ENCODE measurements around the gene STPG2.
"Not testable (repeated sequence)": the region's sequence is repeated elsewhere in the genome, so short reads cannot be mapped to it uniquely, and the experiment has no call there.

STPG2 gene

DNA sequence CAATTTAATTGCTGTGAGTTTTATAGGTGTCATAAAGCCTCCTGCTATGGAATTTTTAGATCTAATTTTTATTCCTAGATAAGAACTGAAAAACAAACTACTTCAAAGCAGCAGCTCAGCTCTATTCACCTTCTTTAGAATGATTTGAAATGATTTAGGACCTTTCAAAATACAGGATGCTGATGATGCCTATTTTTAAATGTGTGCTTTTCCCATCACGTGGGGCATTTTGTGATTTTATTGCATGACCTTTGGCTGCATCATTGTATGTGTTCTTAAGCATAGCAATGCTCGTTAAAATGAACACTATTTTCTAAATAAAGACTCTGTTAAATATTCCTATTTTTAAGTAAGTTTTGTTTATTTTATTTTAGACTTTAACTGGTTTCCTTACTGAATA lies 537.3 kb downstream of the STPG2 start:
- no peak for DNase-seq

DNA sequence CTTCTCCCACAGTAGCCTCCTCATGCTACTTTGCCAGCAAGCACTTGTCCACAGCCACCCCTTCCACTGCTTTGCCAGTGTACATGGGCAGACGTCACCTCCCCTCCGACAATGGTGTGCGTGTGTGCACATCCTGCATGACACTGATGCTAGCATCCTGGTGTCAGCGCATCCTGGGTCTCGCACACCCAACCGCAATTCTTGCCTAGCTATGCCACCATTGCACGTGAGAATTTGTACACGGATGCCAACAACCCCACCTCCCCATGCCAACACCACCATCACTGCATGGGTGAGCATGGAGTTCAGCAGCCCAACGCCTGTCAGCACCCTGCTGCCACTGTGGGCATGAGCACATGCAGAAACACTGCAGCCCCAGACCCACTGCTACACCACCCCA lies 550.0 kb downstream of the STPG2 start:
- no peak for DNase-seq

DNA sequence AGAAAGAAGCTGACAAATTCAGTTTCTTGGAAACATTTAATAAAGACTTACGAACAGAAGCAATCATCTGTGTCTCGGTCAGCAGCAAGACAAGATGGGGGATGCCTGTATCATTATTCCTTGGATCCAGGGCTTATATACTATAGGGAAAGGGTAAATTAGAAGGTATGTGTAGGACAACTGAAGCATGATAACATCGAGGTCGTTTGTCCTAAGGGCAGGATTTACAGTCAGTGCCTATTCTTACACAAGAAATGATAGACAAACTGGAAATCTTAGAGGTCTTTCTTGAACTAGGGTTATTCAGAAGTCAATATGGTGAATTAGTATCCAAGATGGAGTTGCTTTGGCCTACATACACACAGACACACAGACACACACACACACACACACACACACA lies 553.0 kb downstream of the STPG2 start:
- DNase-seq = no peak

DNA sequence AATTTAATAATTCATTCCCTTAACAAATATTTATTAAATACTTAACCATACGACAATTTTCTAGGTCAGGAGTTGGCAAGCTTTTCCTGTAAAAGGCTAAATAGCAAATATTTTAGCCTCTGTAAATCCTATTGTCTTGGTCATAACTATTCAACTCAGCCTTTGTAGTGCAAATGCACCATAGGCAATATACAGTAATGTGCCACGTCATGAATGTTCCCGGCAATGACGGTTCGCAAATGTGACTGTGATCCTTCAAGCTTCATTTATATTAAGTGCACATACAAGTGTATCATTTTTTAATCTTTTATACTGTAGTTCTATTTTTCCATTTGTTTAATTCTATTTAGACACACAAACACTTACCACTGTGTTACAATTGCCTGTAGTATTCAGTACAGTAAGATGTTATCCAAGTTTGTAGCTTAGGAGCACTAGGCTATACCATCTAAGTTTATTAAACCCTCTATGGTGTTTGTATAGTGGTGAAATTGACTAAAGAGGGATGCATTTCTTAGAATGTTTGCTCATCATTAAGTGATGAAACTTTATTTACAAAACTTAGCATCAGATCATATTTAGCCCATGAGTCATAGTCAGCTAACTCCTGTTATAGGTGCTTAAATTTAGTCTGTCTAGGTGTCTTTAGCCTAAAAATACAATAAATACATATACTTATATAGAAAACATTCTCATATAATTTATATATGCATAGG lies 553.6 kb downstream of the STPG2 start:
- no peak for DNase-seq

DNA sequence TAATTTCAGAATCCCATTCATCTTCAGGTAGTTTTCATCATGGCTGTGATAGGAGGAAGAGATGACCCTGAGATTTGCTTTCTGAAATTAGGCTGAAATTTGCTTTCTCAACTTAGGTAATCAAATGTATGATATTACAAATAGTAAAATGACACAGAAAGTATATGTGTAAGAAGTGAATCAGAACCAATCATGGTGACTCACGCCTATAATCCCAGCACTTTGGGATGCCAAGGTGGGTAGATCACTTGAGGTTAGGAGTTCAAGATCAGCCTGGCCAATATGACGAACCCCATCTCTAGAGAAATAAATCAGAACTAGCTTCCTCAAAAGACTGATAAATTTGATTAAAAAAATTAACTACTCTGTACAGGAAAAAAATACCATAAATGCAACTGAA lies 555.4 kb downstream of the STPG2 start:
- no peak for DNase-seq

DNA sequence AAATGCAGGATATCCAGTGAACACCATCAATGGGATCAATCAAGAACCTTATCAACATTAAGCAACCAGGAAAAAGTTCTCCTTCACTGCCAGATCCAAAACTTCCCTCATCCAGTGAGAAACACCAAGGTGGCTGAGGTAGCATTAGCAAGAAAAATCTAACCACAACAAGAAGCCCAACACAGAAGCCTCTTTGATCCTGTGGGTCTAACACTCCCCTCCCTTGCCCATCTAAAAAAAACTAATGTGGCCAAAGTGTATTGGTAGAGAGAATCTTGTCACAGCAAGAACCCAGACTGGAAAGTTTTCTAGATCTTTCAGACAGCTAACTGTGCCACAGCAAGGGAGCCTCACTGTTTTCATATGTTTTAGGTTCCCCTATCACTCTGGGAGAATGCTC lies 558.0 kb downstream of the STPG2 start:
- DNase-seq = no peak

DNA sequence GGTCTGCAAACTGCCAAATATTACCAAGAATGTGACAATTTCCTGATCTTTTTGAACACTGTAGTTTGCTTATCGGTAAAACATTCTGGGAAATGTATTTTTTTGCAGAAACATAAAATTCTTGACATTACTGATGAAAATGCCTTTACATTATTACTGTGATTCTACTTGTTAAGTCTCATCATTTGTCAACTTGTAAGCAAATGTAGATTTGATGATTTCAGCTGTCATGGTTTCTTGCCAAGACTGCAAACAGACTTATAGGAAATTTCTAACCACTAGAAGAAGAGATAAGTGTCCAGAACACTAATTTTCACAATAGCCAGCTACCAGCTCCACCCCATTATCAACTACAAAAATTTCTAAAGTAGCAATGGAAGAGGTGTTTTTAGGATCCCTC lies 560.4 kb downstream of the STPG2 start:
- no peak for DNase-seq

DNA sequence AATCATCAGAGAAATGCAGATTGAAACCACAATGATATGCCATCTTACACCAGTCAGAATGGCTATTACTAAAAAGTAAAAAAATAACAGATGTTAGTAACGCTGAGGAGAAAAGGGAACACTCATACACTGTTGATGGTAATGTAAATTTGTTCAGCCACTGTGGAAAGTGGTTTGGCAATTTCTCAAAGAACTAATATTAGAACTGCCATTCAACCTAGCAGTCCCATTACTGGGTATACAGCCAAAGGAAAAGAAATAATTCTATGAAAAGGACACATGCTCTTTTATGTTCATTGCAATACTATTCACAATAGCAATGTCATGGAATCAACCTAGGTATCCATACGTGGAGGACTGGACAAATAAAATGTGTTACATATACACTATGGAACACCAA lies 566.3 kb downstream of the STPG2 start:
- DNase-seq = no peak

DNA sequence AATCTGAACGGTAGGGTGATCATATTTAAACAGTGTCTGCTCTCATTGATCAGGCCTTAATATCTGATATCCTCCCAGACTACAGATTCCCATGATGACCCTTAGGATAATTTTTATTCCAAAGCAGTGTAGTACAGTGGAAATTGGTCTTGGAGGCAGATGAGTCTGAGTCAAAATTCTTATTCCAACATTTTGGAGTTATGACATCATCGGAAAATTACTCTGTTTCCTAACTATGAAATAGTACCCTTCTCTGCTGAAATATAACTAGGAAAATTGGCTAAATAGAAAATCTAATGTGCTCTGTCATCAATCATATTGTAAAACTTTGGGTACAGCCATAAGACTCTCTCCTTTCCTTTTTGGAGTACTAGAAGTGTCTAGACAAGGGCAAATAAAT lies 583.3 kb downstream of the STPG2 start:
- DNase-seq = no peak

DNA sequence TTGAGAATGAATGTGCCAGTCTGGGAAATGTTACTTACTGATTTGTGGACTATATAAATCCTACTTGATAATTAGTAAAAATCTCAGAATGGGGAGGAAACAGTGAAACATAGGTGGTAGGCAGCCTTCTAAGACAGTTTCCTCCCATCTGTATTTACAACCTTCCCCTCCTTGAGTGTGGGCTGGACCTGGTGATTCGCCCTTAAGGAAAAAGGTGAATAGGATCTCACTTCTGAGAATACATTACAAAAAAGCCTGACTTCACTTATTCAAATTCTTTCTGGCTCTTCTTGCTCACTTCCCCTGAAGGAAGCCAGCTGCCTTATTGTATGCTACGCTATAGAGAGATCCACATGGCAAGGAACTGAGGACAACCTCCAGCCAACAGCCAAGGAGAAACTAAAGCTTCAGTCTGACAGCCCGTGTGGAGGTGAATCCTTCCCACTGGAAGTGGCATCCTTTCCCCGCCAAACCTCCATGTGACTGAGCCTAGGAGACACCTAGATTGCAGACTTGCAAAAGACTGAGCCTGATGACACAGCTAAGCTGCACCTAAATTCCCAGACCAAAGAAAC lies 585.0 kb downstream of the STPG2 start:
- DNase-seq = no peak

DNA sequence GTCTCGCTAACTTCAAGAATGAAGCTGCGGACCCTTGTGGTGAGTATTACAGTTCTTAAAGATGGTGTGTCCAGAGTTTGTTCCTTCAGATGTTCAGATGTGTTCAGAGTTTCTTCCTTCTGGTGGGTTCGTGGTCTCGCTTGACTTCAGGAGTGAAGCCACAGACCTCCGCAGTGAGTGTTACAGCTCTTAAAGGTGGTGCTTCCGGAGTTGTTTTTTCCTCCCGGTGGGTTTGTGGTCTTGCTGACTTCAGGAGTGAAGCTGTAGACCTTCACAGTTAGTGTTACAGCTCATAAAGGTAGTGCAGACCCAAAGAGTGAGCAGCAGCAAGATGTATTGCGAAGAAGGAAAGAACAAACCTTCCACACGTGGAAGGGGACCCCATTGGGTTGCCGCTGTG lies 592.6 kb downstream of the STPG2 start:
- not testable (repeated sequence) for DNase-seq

DNA sequence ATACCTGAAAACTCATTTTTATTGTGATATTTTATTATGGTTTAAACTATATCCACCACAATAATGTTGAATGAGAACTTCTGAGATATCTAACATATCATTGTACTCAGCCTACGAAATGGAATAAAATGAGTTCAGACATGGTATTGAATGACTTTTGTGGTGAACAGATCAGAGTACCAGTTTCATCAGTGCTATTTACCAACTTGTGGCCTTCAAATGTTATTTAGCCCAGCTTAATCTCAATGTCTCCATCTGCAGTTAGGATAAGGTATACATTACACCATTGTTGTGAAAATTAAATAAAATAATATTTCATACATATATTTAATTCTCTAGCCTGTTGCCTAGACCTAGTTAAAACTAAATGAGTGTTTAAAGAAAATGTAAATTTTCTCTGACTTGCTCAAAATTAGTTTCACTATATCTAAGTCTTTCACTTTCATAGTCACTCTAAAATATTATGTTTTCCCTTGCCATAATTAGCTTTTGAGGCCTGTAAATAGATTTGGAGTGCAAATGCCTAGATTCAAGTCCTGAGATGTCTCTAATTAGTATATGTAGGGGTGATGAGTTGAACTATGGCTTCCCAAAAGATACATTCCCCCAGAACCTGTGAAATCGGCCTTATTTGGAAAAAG lies 594.2 kb downstream of the STPG2 start:
- no peak for DNase-seq

DNA sequence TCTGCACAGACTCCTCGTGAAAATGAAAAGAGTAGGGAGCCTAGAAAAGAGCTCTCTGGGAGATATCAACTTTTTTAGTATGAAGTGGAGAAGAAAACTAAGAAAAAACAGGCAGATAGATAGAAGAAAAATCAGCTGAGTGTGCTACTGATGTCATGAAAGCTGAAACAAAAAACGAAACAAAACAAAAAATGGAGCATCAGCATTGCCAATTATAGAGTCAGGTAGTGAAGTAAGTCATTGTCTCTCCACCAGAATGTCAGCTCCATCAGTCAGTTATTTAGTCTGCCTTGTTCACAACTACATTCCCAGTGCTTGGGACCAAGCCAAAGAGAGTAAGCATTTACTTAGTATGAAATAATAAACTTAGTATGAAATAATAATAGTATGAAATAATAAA lies 595.1 kb downstream of the STPG2 start:
- DNase-seq = no peak

DNA sequence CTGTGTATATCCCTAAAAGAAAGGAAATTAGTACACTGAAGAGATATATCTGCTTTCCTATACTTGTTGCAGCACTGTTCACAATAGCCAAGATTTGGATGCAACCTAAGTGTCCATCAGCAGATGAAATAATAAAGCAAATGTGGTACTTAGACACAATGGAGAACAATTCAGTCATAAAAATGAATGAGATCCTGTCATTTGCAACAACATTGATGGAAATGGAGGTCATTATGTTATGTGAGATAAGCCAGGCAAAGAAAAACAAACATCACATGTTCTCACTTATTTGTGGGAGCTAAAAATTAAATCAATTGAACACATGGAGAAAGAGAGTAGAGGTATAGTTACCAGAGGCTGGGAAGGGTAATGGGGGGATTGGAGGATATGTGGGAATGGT lies 611.9 kb downstream of the STPG2 start:
- no peak for DNase-seq

DNA sequence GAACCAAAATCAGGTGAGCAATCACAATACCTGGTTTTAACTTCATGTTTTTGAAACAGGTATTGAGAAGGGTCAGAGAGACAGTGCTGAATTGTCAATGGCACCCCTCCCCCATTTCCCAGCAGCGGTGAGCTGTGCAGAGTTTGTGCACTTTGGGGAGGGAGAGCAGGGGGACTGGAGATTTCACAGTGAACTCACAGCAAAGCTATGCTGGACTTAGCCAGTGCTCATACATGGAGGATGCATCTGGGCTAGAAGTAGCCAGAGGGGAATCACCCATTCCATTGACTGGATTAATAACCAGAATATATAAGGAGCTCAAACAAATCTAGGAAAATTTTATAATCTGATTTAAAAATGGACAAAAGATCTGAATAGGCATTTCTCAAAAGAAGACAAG lies 612.6 kb downstream of the STPG2 start:
- no peak for DNase-seq

DNA sequence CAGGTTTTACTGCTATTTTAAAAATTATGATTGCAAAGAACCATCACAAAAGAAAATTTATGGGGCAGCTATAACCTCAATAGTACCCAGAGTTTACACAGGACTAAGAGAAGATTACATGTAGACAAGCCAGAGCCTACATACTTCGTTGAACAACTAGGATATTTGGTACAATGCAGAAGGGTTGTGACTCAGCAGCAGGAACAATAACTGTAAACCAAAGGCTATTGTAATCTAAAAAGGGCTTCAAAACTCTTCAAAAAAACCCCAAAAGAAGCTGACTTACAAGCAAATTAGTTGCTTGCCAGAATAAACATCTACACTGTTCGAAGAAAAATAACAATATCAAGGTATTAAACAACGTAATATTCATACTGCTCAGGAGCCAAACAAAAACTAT lies 618.0 kb downstream of the STPG2 start:
- DNase-seq = no peak

DNA sequence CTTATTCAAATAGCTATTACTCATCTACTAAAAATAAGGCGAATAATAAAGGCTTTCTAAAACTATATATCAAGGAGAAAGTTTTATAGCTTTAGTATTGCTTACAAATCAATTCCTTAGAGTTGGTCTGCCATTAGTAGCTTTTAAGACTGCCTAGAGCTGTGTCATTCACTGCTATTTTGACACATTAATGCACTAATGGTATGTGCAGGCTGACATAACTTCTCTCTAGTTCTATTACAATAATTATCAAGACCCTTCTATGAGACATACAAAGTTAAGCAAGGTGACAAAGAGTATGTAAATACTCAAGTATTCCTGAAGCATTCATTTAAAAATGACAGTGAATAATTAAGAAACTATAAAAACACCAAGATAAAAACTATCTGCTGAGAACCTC lies 625.3 kb downstream of the STPG2 start:
- no peak for DNase-seq

DNA sequence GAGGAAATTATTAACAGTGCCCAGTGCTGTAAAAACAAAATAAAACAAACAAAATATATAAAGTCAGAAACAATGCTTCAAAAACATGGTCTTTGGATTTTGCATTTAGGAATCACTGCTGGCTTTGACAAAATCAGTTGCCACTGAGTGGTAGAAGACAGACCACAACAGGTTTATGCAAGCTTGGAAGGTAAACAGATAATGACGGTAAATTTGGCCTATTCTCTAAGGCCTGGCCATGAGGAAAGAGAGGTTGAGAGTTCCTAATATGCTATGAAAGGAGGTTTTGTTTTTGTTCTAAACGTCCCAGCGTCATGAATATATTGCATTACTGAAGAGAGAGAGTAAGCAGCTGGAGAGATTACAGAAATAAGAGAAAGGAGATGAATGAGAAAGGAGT lies 629.4 kb downstream of the STPG2 start:
- DNase-seq = no peak
